GM12874 (cell line): ENCODE measurements around the gene CDK4.

Experiments
- TF ChIP-seq, protein P1 (sequence below): IDR thresholded peaks from 2 replicates; pipeline ENCODE4 v1.5.1; 2011; ENCODE audit warnings: low read depth, mild to moderate bottlenecking, control low read depth, low read length, moderate library complexity; ENCODE audit not compliant: insufficient read depth

Gene CDK4

DNA sequence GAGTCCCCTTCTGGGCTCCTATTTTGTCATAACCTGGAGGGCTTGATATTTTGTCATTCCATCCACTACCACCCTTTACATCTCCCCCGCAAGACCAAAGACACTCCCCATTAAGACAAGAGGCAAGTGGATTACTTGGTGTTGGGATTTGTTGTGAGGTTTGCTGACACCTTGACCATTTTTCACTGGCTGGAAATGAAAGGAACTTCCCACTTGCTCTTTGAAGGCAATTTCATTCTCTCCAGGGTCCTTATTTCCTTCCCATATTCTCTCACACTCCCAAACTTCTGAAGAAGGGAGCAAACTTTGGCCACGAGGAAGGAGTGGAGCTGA, 28.5 kb downstream of the CDK4 start:
- TF ChIP-seq, protein P1, sequence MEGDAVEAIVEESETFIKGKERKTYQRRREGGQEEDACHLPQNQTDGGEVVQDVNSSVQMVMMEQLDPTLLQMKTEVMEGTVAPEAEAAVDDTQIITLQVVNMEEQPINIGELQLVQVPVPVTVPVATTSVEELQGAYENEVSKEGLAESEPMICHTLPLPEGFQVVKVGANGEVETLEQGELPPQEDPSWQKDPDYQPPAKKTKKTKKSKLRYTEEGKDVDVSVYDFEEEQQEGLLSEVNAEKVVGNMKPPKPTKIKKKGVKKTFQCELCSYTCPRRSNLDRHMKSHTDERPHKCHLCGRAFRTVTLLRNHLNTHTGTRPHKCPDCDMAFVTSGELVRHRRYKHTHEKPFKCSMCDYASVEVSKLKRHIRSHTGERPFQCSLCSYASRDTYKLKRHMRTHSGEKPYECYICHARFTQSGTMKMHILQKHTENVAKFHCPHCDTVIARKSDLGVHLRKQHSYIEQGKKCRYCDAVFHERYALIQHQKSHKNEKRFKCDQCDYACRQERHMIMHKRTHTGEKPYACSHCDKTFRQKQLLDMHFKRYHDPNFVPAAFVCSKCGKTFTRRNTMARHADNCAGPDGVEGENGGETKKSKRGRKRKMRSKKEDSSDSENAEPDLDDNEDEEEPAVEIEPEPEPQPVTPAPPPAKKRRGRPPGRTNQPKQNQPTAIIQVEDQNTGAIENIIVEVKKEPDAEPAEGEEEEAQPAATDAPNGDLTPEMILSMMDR = no peak

DNA sequence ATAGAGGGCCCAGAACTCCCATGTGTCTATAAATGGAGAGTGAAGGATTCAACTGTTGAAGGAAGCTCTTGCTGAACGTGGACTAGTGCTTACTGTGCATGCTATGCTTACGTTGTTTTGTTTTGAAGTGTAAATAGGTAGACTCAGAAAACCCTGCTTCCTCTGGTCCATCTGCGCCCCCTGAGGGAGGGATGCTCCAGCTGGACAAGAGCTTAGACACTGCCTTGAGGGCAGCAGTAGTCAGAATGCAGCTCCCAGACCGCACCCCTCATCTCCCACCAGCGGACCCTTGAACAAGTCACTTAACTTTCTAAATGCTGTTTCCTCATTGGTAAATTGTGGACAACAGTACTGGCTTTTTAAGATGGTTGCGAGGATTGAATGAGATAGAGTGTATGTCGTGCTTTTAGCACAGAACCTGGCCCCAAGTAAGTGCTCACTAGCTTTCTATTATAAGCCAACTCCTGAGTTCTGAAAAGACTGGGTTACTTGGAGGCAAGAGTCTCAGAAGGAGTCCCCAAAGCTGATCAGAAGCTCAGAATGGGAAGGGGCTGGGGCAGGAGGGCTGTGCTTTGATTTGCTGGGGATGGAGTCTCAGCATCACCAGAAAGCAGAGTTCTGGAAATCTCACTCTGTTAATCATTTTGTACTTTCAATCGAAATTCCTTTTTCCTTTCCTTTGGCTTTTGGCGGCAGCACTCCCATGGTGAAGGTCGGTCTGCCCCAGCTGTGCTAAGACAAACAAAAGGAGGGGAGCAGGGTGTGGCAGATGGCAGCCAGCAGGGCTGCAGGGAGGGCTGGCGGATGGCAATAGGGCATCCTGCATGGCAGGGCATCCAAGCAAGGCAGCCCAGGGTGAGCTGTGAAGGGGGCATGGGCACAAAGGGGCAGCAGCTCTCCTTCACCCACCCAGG, 29.1 kb downstream of the CDK4 start:
- TF ChIP-seq, protein P1 = no peak

DNA sequence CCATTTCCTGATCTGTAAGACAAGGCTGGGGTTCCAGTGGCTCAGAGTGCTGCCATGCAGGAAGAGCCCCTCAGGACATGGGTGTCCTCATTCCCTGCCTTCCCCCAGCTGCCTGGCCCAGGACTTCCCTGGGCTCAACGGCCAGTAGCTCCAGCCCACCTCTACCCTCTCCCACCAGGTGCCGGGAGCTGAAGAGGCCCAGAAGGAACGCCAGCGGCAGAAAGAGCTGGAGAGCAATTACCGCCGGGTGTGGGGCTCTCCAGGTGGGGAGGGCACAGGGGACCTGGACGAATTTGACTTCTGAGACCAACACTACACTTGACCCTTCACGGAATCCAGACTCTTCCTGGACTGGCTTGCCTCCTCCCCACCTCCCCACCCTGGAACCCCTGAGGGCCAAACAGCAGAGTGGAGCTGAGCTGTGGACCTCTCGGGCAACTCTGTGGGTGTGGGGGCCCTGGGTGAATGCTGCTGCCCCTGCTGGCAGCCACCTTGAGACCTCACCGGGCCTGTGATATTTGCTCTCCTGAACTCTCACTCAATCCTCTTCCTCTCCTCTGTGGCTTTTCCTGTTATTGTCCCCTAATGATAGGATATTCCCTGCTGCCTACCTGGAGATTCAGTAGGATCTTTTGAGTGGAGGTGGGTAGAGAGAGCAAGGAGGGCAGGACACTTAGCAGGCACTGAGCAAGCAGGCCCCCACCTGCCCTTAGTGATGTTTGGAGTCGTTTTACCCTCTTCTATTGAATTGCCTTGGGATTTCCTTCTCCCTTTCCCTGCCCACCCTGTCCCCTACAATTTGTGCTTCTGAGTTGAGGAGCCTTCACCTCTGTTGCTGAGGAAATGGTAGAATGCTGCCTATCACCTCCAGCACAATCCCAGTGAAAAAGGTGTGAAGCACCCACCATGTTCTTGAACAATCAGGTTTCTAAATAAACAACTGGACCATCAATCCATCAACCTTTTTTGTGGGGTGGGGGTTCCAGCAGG, 31.2 kb downstream of the CDK4 start:
- TF ChIP-seq, protein P1 = no peak

DNA sequence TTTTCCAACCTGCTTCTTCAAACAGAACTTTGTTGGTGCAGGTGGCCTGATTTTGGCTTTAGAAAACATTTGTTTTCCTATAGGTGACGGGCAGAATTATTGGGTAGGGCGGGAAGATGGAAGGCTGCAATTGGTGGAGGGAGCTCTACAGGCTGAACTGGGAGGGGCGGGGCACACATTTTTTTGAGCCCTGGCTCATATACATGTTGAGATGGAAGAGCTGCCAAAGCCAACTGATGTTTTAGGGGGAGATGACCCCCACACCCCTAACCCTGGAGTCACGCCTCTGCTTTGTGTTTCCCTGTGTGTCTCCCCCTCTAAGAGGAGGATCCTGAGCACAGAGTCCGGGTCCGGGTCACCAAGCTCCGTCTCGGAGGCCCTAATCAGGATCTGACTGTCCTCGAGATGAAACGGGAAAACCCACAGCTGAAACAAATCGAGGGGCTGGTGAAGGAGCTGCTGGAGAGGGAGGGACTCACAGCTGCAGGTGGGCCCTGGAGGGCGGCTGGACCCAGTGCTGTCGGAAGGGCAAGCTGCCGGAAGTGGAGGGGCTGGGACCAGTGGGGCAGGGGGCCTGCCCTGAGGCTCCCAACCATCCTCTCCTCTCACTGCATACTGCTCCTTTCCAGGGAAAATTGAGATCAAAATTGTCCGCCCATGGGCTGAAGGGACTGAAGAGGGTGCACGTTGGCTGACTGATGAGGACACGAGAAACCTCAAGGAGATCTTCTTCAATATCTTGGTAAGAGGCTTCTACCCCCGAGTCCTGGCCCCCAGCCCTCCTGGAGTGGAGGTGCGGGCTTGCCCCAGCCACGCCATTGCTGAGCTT, 32.1 kb downstream of the CDK4 start:
- TF ChIP-seq, protein P1 = no peak

DNA sequence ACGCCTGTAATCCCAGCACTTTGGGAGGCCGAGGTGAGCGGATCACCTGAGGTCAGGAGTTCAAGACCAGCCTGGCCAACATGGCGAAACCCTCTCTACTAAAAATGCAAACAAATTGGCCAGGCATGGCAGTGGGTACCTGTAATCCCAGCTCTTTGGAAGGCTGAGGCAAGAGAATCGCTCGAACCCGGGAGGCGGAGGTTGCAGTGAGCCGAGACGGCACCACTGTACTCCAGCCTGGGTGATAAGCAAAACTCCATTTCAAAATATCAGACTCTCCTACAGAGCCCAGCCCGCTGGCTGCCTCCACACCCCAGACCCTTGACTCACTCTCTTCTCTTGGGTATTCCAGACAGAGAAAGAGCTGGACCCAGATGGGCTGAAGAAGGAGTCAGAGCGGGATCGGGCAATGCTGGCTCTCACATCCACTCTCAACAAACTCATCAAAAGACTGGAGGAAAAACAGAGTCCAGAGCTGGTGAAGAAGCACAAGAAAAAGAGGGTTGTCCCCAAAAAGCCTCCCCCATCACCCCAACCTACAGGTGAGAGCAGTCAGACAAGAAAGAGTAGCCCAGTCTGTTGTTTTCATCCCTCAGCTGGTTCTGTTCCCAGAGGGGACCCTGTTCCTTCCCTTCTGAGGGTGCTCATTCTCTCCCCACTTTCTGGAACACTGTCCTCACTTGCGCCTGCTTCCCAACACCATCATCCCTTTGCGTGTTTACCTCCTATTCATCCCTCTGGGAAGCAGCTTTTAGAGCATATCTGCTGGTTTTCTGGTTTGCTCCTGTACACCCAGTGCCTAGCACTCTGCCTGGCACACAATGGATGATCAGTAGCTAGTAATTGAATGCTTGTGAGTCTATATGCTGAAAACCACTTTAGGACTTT, 33.2 kb downstream of the CDK4 start:
- TF ChIP-seq, protein P1 = no peak

DNA sequence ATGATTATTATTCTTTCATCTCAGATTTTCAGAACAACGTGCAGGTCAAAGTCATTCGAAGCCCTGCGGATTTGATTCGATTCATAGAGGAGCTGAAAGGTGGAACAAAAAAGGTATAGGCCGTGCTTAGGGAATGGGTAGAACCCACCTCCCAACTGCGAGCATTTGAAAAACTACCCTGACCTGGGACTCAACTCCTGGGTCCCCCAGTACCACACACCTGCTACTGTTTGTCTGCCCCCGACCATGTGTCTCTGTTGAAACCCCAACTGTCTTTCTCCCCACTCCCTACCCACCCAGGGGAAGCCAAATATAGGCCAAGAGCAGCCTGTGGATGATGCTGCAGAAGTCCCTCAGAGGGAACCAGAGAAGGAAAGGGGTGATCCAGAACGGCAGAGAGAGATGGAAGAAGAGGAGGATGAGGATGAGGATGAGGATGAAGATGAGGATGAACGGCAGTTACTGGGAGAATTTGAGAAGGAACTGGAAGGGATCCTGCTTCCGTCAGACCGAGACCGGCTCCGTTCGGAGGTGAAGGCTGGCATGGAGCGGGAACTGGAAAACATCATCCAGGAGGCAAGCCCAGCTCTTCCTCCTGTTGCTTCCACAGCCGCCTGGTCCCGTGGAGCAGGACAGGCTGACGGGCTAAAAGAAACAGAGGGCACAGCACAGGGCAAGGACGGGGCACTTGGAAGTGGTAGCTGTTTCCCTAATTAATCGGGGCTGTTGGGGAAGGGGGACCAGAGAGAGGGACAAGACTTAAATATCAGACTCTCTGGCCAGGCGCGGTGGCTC, 34.1 kb downstream of the CDK4 start:
- TF ChIP-seq, protein P1 = no peak
